GM10248 (cell line): Measurements from ENCODE around the gene FLYWCH2.

Experiments used
- CTCF ChIA-PET: fragments of 300-600 bp; sonication (Branson Sonifier 250); formaldehyde crosslinking; extraction: SDS; loops from one replicate; lab custom pipeline; 2021; ENCODE audit warnings: antibody characterized with exemption; lab: Yijun Ruan, JAX
- POLR2A ChIA-PET: fragments of 350-650 bp; sonication (Branson Sonifier 250); formaldehyde crosslinking; extraction: SDS; loops from one replicate; lab custom pipeline; 2020; ENCODE audit warnings: antibody characterized with exemption; lab: Yijun Ruan, JAX
- DNase-seq: peaks from one replicate; pipeline ENCODE4 v3.0.0; 2012; ENCODE audit errors: extremely low spot score
- CTCF ChIP-seq: IDR thresholded peaks from 2 replicates; pipeline ENCODE4 v1.5.1; 2012; ENCODE audit warnings: mild to moderate bottlenecking, low read depth; ENCODE audit errors: extremely low read depth, missing control alignments, control extremely low read depth

FLYWCH2 gene

DNA sequence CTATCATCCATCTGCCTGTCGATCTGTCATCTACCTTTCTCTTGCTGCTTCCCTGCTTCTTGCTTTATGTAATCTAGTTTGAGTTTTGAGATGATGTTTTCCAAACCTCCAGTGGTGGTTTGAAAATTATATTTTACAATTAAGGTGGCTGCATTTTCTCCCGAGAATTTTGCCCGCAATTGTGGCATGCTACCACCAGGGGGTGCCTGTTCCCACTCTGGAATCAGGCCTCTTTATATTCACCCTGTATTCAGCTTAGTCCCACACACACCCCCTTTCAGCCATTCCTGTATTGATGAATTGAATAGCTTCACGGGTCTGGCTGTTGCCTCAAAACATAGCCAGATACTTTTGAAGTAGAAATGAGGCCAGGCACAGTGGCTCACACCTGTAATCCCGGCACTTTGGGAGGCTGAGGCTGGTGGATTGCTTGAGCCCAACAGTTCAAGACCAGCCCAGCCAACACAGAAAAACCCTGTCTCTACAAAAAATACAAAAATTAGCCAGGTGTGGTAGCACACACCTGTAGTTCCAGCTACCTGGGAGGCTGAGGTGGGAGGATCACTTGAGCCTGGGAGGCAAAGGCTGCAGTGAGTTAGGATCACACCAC is 28.2 kb upstream of the FLYWCH2 start:
- POLR2A ChIA-PET, result no interaction called here
- peak; percentile 19 for DNase-seq
- CTCF ChIA-PET, result interaction anchor here (1.2 to 2.9 kb wide), 4 partner anchors 8 to 72 kb away, joined by 5 to 11 read pairs (median 6); no protein-coding TSS in a partner anchor
- TF ChIP-seq CTCF, result peak; percentile 19

- ChIA-PET POLR2A (no interaction called here), CTCF (interaction anchor here (1.6 to 2.9 kb wide), 2 partner anchors 13 to 16 kb away, joined by 9 to 11 read pairs; no protein-coding TSS in a partner anchor)
- peak; percentile 14 for DNase-seq
- TF ChIP-seq CTCF, result no peak
These were observed 27.5 kb upstream of the FLYWCH2 start for GRCh38 chr16:2855536-2855935.

DNA sequence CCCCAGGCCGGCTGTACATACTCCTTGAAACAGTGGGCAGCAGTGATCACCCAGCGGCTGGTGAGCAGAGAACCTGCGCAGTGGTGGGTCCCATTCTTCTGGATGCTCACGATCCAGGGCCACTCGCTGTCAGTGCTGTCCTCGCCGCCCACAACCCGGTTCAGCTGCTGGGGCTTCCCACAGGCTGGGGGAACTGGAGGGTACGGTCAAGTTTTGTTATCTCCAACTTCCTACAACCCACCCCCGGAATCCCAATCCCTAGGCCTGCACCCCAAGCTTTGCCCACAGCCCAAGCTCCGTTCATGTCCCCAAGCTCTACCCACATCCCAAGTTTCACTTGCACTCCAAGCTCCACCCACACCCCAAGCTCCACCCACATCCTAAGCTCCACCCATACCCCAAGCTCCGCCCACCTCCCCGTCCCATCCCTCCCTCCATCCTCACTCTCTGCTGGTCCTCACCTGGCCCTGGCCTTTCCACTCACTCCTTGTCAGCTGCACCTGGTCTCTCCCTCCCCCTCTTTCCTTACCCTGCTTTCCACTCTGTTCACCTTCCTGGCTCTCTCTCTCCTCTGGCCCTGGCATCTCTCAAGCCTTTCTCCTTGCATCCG is 26.8 kb upstream of the FLYWCH2 start:
- ChIA-PET CTCF (interaction anchor here (0.7 to 1.6 kb wide), 2 partner anchors 12 to 18 kb away, joined by 4 to 9 read pairs; no protein-coding TSS in a partner anchor), POLR2A (no interaction called here)
- DNase-seq, result peak; percentile 22
- TF ChIP-seq CTCF, result no peak

GRCh38 chr16:2856686-2857450 is 26.1 kb upstream of the FLYWCH2 start:
- ChIA-PET POLR2A (no interaction called here), CTCF (interaction anchor here (0.7 to 1.6 kb wide), 2 partner anchors 11 to 18 kb away, joined by 4 to 9 read pairs; no protein-coding TSS in a partner anchor)
- DNase-seq, result no peak
- no peak for TF ChIP-seq CTCF

- TF ChIP-seq CTCF, result no peak
- ChIA-PET POLR2A (no interaction called here), CTCF (interaction anchor here (1.2 kb wide), 1 partner anchor 9 kb away, joined by 3 read pairs; no protein-coding TSS in a partner anchor)
- peak; percentile 12 for DNase-seq
These were observed 25.4 kb upstream of the FLYWCH2 start, which contains the start of gene PRSS22 for GRCh38 chr16:2857451-2858244. Gene PRSS22, minus strand, starts transcription at chr16:2858170. Its CDS starts 66 bp downstream, at chr16:2858104.
